Measurements from ENCODE around the gene TRIOBP. TPM values are rescaled to one million over a fixed set of nuclear protein-coding genes. Genes with fewer than 3 reads are reported as not detected.

TRIOBP gene
- total and polyA plus RNA-seq, 12 donors, result 34.7 to 115 (median 82.4) TPM

DNA sequence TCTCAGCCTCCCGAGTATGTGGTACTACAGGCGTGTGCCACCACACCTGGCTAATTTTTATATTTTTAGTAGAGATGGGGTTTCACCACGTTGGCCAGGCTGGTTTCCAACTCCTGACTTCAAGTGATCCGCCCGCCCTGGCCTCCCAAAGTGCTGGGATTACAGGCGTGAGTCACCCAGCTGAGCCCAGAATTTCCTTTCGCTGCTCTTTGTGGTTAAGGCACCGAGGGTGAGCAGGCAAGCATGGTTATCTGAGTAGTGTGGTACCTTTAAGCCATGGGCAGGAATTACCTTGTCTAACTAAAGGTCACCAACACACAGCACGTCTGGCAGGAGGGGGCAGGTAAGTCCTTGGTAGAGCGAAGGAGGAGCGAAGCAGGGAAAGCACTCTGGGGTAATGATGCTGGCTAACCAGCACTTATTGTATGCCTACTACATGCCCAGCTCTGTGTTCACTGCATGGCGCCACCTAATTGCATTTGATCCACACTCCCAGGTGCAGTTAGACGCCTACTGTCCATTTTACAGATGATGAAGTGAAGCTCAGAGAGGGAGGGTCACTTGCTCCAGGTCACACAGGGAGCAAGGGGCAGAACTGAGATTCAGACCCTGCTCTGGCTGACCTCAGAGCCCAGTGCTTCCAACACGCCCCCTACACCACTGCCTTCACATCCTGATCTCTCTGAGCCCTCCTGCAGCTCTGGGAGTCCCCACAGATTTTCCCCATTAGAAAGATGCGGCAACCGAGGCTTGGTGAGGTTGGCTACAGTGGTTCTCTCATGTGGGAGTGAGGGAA lies 45.7 kb downstream of the TRIOBP start:
- TF ChIP-seq, protein P1, sequence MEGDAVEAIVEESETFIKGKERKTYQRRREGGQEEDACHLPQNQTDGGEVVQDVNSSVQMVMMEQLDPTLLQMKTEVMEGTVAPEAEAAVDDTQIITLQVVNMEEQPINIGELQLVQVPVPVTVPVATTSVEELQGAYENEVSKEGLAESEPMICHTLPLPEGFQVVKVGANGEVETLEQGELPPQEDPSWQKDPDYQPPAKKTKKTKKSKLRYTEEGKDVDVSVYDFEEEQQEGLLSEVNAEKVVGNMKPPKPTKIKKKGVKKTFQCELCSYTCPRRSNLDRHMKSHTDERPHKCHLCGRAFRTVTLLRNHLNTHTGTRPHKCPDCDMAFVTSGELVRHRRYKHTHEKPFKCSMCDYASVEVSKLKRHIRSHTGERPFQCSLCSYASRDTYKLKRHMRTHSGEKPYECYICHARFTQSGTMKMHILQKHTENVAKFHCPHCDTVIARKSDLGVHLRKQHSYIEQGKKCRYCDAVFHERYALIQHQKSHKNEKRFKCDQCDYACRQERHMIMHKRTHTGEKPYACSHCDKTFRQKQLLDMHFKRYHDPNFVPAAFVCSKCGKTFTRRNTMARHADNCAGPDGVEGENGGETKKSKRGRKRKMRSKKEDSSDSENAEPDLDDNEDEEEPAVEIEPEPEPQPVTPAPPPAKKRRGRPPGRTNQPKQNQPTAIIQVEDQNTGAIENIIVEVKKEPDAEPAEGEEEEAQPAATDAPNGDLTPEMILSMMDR (IDR thresholded peaks at IDR 0.05), result no peak
- Histone ChIP-seq H3K4me1 (peaks cover 10 to 70% (median 54%) of the 10 kb centered on the region in 9 donors), H3K27ac (peak overlapping the region in 9 of 10 donors; percentile 10 to 79 (median 42)), H3K4me3 (no peak overlapping the region), H3K36me3 (no peaks in the 10 kb centered on the region), H3K9me3 (no peaks in the 10 kb centered on the region), H3K27me3 (no peaks in the 10 kb centered on the region)
- intact Hi-C loops (cut with DNase I), result no loop called here
- DNase-seq, result no peak
- no peak for ATAC-seq
- WGBS, 2 donors, result 84 to 87% methylated on average over 16 of the region's 16 CpGs

DNA sequence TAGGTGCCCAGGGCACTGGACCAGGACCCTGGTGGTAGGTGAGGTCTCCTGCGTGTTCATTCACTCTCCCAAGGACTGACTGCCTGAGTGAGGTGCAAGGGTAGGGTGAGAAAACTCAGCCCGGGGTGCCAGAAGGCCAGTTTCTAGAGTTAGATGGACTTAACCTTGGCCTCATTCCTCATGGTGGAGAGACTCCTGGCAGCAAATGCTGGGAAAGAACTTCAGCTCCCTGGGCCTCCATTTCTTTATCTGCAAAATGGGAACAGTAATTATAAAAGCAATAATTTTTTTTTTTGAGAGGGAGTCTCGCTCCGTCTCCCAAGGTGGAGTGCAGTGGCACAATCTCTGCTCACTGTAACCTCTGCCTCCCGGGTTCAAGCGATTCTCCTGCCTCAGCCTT lies 47.7 kb downstream of the TRIOBP start:
- ATAC-seq, result no peak
- H3K27me3 ChIP-seq, result no peaks in the 10 kb centered on the region
- no peaks in the 10 kb centered on the region for H3K36me3 ChIP-seq
- DNase-seq, result no peak
- peak overlapping the region in 4 of 10 donors; percentile 15 to 99 (median 96) for H3K27ac ChIP-seq
- WGBS, 2 donors, result 88 to 90% methylated on average over 6 of the region's 6 CpGs
- intact Hi-C loops (cut with DNase I), result no loop called here
- TF ChIP-seq, protein P1 (IDR thresholded peaks at IDR 0.05), result no peak
- no peak overlapping the region for H3K4me3 ChIP-seq
- H3K4me1 ChIP-seq, result peaks cover 31 to 80% (median 68%) of the 10 kb centered on the region in 9 donors
- no peaks in the 10 kb centered on the region for H3K9me3 ChIP-seq

DNA sequence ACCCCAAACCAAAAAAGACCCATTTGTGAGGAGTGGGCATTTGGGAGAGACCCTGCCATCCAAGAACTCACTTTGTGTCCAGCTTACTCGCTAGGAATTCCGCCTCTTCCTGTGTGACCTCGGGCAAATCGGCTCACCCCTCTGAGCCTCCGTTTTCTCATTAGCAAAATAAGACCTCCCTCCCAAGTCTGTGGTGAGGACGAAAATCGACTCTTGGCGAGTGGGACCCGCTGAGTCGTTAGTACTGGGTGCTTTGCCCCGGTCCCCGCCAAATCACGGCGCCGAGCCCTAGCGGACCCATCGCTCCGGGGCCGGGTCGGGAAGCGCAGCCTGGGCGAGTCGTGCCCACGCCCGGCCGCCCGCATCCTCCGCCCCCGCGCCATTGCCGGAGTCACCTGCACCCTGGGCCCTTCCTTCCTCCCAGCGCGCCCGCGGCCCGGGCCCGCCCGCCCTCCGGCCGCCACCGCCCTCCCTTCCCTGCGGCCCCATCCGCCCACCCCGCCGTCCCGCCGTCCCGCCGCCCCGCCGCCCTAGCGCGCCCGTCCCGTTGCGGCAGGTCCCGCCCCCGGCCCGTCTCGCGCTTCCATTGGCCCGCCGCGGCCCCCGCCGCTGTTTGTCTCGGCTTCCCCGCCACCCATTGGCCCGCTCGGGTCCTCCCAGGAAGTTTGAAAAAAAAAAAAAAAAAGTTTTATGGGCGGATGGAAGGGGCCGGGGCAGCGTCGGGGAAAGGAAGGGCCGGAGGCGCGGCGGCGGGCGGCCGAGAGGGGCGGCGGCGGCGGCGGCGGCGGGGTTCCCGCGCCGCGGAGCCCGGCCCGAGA lies 48.9 kb downstream of the TRIOBP start:
- intact Hi-C loops (cut with DNase I), result loop anchor here in 3 of 10 donors (5.0 kb wide), 3 partner anchors 57 to 68 kb away; partner anchors contain the start of genes LGALS1 (in 1 of the 3) and NOL12 (in 1 of the 3)
- WGBS, 2 donors, result 1% methylated on average over 53 to 91 of the region's 94 CpGs
- Histone ChIP-seq H3K4me3 (peak overlapping the region; percentile 70 to 99 (median 96)), H3K9me3 (no peaks in the 10 kb centered on the region), H3K4me1 (peaks cover 39 to 80% (median 71%) of the 10 kb centered on the region in 9 donors), H3K27me3 (no peaks in the 10 kb centered on the region), H3K36me3 (no peaks in the 10 kb centered on the region), H3K27ac (peak overlapping the region; percentile 98 to 100 (median 99))
- DNase-seq (peak; percentile 93), ATAC-seq (peak; percentile 46 to 86 (median 73))
- TF ChIP-seq, protein P1 (IDR thresholded peaks at IDR 0.05), result no peak
